ENCODE data around the gene UGT1A7.

The UGT1A7 gene

GRCh38 chr2:233760043-233760442 is 78.3 kb downstream of the UGT1A7 start, which contains the start of gene UGT1A1:
TSS of gene UGT1A1 (plus strand) at chr2:233760270. CDS start at chr2:233760288, 18 bp downstream.
- no peak for DNase-seq (ENCODE audit: low read depth in 1 of 2, low spot score in 1 of 2)

- no peak for DNase-seq (ENCODE audit: low read depth in 1 of 2, low spot score in 1 of 2)
Measured at GRCh38 chr2:233761040-233761769, 79.5 kb downstream of the UGT1A7 start.

- DNase-seq (ENCODE audit: low read depth in 1 of 2, low spot score in 1 of 2), result no peak
Measured at GRCh38 chr2:233764264-233764663, 82.6 kb downstream of the UGT1A7 start.

GRCh38 chr2:233764761-233765160 is 83.1 kb downstream of the UGT1A7 start:
- no peak for DNase-seq (ENCODE audit: low read depth in 1 of 2, low spot score in 1 of 2)

- DNase-seq (ENCODE audit: low read depth in 1 of 2, low spot score in 1 of 2), result no peak
Measured at GRCh38 chr2:233766416-233766815, 84.7 kb downstream of the UGT1A7 start.

GRCh38 chr2:233768076-233768475 is 86.4 kb downstream of the UGT1A7 start:
- DNase-seq (ENCODE audit: low read depth in 1 of 2, low spot score in 1 of 2), result no peak

GRCh38 chr2:233769260-233769659 is 87.6 kb downstream of the UGT1A7 start:
- DNase-seq (ENCODE audit: low read depth in 1 of 2, low spot score in 1 of 2), result no peak

GRCh38 chr2:233772153-233772552 is 90.5 kb downstream of the UGT1A7 start:
- no peak for DNase-seq (ENCODE audit: low read depth in 1 of 2, low spot score in 1 of 2)

GRCh38 chr2:233772583-233772982 is 90.9 kb downstream of the UGT1A7 start:
- no peak for DNase-seq (ENCODE audit: low read depth in 1 of 2, low spot score in 1 of 2)

- DNase-seq (ENCODE audit: low read depth in 1 of 2, low spot score in 1 of 2), result no peak
Measured at GRCh38 chr2:233773854-233774253, 92.2 kb downstream of the UGT1A7 start.

- DNase-seq (ENCODE audit: low read depth in 1 of 2, low spot score in 1 of 2), result no peak
Measured at GRCh38 chr2:233775414-233775813, 93.7 kb downstream of the UGT1A7 start.

GRCh38 chr2:233778030-233778429 is 96.3 kb downstream of the UGT1A7 start, which contains the start of gene MROH2A:
TSS of gene MROH2A (plus strand) at chr2:233778330. CDS start at chr2:233779359, 1,029 bp downstream.
- no peak for DNase-seq (ENCODE audit: low read depth in 1 of 2, low spot score in 1 of 2)

- no peak for DNase-seq (ENCODE audit: low read depth in 1 of 2, low spot score in 1 of 2)
Measured at GRCh38 chr2:233779722-233780121, 98.0 kb downstream of the UGT1A7 start.

GRCh38 chr2:233780771-233781170 is 99.1 kb downstream of the UGT1A7 start:
- DNase-seq (ENCODE audit: low read depth in 1 of 2, low spot score in 1 of 2), result no peak

- DNase-seq (ENCODE audit: low read depth in 1 of 2, low spot score in 1 of 2), result no peak
Measured at GRCh38 chr2:233789554-233789953, 107.9 kb downstream of the UGT1A7 start.

- no peak for DNase-seq (ENCODE audit: low read depth in 1 of 2, low spot score in 1 of 2)
Measured at GRCh38 chr2:233791151-233791882, 109.6 kb downstream of the UGT1A7 start.

GRCh38 chr2:233791883-233792329 is 110.2 kb downstream of the UGT1A7 start:
- DNase-seq (ENCODE audit: low read depth in 1 of 2, low spot score in 1 of 2), result no peak

- DNase-seq (ENCODE audit: low read depth in 1 of 2, low spot score in 1 of 2), result no peak
Measured at GRCh38 chr2:233792720-233793119, 111.0 kb downstream of the UGT1A7 start.

- DNase-seq (ENCODE audit: low read depth in 1 of 2, low spot score in 1 of 2), result no peak
Measured at GRCh38 chr2:233793465-233794127, 111.9 kb downstream of the UGT1A7 start.

GRCh38 chr2:233794128-233794658 is 112.5 kb downstream of the UGT1A7 start:
- DNase-seq (ENCODE audit: low read depth in 1 of 2, low spot score in 1 of 2), result no peak

GRCh38 chr2:233795735-233796171 is 114.1 kb downstream of the UGT1A7 start:
- DNase-seq (ENCODE audit: low read depth in 1 of 2, low spot score in 1 of 2), result no peak
